Loucy (cell line): Measurements from ENCODE around the gene VANGL2.

ENCODE experiments used
- EZH2phosphoT487 ChIP-seq: fragments of 200-600 bp; IDR thresholded peaks from 2 replicates; pipeline ENCODE4 v1.6.1; 2018; ENCODE audit warnings: antibody characterized with exemption, mild to moderate bottlenecking, moderate library complexity, borderline replicate concordance
- TF ChIP-seq, protein P1 (sequence below): fragments of 200-600 bp; sonication (generic); conservative IDR thresholded peaks from 2 replicates; pipeline ENCODE4 v1.5.1; 2014; ENCODE audit warnings: mild to moderate bottlenecking, antibody characterized with exemption, low read length

DNA sequence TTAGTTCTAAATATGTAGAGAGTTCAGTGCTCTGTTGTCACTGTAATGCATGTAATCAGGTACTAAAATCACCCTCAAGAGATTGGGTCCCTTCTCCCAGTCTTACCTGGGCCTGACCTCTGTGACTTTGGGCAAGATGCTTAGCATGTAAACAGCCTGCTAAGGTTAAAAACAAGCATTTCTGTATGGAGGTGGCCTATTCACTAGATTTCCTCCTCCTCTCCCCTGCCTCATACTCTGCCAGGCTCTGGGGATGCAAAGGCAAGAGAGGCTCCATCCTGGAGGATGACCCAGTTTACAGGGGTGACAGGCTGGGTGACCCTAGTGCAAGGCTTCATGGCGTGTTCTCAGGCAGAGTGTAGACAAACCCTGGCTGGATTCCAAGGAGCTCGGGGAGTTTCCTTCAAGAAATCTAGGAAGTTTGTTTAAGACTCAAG lies 28.8 kb downstream of the VANGL2 start:
- TF ChIP-seq, protein P1, sequence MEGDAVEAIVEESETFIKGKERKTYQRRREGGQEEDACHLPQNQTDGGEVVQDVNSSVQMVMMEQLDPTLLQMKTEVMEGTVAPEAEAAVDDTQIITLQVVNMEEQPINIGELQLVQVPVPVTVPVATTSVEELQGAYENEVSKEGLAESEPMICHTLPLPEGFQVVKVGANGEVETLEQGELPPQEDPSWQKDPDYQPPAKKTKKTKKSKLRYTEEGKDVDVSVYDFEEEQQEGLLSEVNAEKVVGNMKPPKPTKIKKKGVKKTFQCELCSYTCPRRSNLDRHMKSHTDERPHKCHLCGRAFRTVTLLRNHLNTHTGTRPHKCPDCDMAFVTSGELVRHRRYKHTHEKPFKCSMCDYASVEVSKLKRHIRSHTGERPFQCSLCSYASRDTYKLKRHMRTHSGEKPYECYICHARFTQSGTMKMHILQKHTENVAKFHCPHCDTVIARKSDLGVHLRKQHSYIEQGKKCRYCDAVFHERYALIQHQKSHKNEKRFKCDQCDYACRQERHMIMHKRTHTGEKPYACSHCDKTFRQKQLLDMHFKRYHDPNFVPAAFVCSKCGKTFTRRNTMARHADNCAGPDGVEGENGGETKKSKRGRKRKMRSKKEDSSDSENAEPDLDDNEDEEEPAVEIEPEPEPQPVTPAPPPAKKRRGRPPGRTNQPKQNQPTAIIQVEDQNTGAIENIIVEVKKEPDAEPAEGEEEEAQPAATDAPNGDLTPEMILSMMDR, result no peak
- no peak for TF ChIP-seq EZH2phosphoT487
